ENCODE measurements around the gene ZFP91.

Gene ZFP91

DNA sequence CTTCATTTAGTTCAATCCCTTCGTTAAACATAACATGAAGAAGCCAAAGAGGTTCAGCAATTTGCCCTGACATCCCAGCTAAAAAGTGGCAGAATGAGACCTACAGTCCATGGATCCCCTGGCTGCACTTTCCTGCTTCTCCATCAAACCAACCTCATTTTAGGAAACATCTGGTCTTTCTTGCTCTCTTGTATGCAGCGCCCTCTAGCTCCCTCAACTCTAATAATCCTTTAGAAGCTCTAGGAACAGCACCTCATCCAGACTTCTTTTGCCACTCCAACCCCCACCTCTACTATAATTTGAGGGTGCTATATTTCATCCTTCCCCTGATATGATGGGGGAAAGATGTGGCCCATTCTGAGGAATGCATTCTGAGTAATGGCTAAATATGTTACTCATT lies 51.0 kb downstream of the ZFP91 start:
- no peak for DNase-seq (ENCODE audit: low read depth)

DNA sequence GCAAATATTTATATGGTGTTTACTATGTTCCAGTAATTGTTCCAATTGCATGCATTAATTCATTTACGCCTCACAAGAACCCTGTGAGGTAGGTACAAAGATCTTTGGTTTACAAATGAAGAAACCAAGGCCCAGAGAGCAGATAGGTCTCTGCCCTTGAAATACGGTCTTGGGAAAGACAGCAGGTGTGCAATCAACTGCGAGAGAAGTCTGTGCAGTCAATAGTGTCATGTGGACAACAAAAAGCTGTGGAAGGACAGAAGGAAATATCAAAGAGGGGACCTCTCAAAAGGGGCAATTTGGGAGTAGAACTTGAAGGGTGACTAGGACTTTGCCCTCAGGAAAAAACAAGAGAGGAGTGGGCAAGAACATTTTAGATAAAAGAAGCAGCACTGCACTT lies 52.5 kb downstream of the ZFP91 start:
- DNase-seq (ENCODE audit: low read depth), result no peak

DNA sequence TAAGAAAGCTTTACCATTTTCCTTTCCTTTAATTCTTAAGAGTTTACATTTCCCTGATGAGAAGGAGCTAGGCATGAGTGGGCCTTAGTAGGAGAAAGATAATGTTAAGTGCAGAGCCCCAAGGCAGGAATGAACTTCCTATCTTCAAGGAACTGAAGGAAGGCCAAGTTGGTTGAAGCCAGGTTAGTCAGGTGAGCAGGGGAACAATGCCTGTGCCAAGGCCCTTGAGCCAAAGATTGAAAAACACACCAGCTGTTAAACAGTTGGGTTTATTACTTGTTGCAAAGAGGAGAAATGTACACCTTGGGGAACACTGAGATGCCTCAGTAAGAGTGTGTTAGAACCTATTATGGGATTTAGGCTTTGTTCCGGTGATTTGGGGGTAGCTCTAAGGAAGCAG lies 53.6 kb downstream of the ZFP91 start:
- DNase-seq (ENCODE audit: low read depth), result no peak

DNA sequence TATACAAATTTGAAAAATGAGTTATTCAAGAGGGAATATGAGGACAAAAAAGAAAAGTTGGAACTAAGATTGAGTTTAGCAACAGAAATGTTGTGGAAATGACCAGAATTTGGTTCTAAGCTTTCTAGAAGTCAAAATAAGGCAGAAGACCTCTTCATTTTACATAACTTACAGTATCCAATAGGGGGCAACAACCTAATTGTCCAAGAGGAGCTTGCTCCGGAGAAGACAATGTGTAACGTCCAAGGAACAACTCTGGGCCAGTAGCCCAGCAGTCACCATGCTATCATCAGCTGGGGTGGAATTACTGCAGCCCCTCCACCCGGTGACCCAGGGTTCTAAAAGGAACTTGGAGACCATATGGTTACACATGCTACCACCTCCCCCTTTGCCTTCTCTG lies 57.7 kb downstream of the ZFP91 start:
- no peak for DNase-seq (ENCODE audit: low read depth)

DNA sequence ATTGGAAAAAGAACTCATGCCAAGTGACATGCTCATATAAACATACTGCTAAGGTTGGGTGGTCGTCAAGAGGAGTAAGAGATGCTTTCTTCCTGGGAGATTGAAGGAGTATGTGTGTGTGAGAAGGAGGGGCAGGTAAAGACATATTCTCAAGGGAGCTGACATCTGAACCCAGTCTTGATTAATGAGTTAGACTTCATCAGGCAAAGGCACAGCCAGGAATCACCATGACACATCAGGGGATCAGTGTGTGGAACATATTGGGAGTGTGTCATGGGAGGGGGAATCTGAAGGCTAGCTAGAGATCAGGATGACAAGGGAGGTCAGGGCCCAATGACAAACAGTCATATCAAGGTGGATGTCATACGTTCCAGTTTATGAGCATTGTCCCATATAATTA lies 58.5 kb downstream of the ZFP91 start:
- DNase-seq (ENCODE audit: low read depth), result no peak

DNA sequence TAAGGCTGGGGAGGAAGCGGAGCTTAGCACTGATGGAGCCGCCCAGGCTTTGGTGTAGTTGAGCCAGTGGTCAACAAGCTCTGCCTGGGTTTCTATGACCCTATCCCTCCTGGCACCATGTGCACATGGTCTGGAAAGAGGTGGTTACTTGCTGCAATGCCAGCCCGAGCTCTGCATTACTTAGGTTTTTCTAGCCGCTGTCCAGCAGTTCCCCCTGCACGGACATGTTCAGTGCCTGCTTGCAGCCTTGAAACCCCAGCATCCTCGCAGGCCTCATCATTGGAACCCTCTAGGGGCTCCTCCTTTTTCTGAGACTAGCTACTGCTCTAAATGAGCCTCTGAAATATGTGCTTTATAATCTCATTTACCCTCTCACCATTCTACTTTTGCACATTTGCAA lies 60.2 kb downstream of the ZFP91 start:
- no peak for DNase-seq (ENCODE audit: low read depth)

DNA sequence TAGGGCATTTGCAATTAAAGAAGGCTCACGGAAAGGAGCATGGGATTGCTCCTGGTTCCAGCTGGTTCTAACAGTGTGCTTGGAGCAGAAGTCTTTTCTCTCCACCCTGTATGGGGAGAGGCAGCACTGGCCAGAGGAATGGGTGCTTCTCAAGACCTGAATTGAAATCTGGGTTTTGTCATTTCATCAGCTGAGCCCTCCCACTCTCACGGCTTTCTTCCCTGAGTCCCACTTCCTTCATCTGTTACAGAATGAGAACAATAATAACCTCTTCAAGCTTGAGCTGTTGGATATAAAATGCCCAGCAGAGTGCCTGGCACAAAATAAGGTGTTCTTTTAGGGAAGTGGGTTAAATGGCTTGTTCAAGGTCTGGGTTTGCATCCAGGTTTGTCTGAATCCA lies 60.8 kb downstream of the ZFP91 start:
- DNase-seq (ENCODE audit: low read depth), result no peak

DNA sequence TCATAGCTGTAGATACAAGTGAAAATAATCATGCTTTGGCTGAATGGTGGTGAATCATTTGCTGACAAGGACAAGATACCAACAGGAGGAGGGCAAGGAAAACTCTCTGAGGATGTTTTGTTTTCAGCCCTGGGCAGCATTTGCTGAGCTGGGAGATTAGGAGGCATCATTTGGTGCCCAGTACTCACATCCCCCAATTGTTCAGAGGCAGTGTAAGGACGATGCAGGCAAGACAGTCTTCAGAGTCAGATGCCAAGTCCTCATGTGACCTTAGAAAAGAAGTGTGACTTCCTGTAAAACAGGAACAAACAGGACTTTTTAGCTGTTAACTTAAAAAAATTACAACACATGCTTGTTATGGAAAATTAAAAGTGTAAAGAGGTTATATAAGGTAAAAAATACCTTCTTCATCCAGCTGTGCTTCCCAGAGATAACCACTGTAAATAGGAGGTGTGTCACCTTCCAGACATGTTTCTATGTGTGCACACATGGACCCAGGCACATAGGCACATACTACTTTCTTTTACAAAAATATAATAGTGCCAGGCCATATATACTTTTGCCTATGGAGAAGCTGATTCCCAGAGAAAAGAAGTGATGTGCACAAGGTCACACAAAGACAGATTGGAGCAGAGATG lies 61.6 kb downstream of the ZFP91 start:
- DNase-seq (ENCODE audit: low read depth), result no peak

DNA sequence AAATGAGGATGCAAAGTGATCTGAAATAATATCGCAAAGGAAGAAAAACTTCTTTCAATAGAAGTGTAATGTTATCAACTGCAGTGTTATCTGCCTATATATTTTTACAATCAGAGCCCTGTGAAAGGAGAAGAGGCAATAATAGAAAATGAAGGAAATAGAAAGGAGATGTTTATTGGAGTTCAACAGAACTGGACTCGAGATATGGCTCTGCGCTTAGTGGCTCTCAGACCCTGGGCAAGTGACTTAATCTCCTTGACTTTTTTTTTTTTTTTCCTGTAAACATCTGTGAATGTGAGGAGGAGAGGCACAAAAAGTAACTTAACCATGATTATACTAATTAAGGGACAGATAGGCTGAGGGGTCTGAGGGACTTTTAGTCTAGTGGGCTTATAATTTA lies 62.5 kb downstream of the ZFP91 start:
- no peak for DNase-seq (ENCODE audit: low read depth)

DNA sequence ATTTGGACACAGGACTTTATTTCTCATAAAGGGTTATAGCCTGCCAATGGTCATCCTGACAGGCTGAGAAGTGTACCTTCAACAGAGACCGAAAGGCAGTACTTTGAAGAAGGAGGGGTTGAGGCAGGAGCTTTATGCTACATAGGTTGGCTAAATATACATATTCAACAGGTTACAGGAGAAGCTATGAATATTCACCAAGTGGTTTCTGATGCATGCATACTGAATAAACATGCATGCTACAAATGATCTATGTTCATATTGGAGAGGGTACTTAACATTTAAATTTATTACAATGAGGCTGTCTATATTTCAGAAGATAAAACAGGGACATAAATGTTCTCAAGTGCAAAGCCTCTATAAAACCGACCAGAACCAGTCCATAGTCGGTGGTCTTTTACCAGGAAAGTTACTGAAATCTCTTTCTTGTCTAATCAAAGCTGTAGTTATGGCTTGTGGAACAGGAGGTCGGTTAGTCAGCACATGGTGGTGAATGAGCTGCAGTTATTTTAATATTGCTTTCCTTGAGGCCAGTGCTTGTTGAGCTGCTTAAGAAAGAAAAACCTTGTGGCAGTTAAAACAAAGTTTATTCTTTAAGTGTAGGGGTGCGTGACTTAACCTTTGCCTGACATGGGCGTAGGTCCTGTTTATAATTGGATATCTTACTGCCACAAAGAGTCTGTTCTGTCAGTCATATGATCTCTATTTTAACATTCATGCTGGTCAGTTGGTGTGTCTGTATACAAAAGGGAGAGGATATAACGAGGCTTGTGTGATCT lies 63.1 kb downstream of the ZFP91 start:
- no peak for DNase-seq (ENCODE audit: low read depth)

DNA sequence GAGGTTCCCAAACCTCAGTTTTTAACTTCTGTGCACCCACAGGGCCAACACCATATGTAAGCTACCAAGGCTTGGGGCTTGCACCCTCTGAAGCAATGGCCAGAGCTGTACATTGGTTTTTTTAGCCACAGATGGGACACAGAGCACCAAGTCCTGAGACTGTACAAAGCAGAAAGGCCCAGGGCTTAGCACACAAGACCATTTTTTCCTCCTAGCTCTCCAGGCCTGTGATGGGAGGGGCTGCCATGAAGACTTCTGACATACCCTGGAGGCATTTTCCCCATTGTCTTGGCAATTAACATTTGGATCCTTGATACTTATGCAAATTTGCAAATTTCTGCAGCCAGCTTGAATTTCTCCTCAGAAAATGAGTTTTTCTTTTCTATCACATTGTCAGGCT lies 67.0 kb downstream of the ZFP91 start:
- no peak for DNase-seq (ENCODE audit: low read depth)

DNA sequence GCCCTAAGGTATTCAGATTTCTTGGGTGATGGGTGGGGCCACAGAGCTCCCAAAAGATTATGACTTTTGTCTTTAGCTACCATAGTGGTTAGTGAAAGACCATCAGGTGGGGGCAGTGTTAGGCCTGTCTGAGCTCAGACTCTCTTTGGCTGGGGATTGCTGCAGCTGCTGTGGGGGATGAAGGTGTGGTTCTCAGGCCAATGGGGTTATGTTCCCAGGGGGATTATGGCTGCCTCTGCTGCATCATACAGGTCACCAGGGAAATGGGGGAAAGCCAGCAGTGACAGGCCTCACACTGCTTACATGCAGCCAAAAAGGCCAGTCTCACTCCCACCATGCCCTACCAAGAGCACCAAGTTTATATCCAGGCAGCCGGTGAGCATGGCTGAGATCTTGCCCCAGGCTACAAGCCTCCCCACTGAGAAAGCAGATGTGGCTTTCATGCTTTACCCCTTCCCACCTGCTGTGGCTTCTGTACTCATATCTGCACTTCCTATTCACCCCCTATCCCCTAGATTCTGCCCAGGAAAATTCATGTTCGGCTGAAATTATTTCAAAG lies 68.4 kb downstream of the ZFP91 start:
- no peak for DNase-seq (ENCODE audit: low read depth)

DNA sequence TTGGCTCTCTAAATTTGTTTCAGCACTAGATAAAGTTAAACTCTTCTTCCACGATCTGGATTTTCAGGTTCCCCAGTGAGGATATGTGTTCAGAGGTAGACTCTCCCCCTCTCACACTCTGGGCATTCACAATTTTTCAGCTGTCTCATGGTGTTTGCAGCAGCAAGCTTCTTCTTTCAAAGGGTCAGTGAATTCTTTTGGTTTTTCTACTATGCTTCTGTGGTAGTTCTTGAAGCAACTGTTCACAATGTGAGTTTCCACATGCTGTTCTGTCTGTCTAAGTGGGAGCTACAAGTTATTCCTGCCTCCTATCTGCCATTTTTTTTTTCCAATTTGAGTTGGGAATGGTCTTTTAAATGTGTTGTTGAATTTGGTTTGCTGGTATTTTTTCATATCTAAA lies 69.0 kb downstream of the ZFP91 start:
- no peak for DNase-seq (ENCODE audit: low read depth)

DNA sequence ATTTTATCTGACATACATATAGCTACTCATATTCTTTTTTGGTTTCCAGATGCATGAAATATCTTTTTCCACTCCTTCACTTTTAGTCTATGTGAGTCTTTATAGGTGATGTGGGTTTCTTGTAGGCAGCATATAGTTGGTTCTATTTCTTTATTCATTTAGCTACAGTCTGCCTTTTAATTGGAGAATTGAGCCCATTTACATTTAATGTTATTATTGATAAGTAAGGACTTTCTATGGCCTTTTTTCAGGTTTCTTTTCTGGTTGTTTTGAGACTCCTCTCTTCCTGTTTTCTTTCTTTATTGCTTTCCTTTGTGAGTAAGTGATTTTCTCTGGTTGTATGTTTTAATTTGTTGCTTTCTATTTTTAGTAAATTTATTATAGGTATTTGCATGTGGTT lies 70.8 kb downstream of the ZFP91 start:
- DNase-seq (ENCODE audit: low read depth), result no peak

DNA sequence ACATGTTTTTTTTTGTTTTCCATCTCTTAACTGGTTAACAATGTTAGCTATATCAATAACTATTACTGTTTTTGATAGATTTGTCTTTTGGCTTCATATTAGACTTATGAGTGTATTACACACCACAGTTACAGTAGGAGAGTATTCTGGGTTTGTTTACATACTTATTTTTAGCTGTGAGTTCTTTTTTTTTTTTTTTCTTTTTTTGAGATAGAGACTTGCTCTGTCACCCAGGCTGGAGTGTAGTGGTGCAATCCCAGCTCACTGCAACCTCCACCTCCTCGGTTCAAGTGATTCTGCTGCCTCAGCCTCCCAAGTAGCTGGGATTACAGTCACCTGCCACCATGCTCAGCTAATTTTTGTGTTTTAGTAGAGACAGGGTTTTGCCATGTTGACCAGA lies 71.6 kb downstream of the ZFP91 start:
- DNase-seq (ENCODE audit: low read depth), result no peak

DNA sequence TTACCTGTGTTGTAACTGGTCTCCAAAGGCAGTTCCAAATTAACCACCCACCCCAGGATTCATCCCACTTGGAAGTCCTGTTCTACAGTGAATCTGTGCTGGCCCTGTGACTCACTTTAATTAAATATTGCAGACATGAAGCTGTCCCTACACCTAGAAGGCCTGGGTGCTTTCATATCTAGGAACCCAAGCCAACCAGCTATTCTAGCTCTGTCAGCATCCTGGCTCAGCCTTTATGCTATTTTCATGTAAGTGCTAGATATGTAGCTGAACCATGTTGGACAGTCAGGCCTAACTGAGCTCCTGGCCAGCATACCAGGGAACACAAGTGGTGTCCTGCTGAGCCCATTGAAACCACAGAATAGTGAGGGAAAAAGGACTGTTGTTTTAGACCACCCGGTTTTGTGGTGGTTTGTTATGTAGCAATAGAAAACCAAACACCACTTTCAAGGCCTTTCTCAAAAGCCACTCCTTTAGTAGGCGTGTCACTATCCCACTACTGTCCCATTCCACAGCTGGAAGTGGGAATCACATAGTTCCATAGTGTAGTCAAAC lies 73.9 kb downstream of the ZFP91 start:
- DNase-seq (ENCODE audit: low read depth), result no peak

DNA sequence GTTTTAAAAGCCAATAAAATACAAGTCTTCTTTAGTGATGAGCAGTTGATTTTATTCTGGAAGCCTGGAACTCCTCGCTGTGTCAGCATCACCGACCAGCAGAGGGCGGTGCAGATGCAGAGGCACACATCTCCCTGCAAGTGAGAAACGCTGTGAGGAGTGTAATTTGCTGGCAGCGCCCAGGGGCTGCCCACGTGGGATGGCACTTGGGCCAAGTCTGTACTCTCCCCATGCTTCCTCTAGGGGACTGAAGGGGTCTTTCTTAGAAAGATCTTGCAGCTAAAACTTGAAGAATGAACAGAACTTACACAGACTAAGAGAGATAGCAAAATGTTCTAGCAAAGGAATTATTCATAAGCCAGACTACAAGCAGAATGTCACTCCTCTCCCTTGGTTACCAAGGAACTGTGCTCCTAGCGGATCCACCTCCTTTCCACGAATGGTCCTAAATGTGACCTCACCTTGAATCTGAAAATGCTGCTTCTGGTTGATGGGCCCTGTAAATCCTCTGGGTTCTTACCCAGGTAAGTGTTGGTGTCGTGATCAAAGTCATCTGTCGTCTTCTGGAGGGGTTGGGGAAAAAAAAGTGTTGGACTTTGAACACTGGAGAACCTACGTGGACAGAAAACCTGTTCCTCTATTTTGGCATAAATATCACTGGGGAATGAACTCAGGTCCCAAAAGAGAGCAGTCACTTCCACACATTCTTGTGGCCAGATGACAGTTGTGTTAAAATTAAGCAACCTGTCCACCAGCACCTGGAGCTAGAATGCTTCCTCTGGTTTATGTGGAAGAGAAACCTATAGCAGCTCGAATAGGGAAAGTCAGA lies 75.4 kb downstream of the ZFP91 start:
- DNase-seq (ENCODE audit: low read depth), result peak; percentile 64

DNA sequence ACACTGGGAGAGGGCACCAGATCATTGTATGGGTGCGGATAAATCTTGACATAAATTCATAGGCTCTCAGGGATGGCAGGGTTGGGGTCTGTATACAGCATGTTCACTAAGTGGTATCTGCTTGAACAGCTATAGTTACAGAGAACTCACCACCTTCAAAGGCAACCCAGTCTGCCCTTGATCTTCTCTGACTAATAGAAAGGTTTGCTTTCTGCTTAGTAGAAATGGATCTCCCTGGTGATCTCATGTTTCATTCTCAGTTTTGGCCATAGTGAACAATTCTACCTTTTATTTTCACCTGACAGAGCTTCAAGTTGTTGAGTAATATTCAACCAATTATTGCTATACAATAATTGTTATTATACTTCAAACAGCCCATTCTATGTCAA lies 76.0 kb downstream of the ZFP91 start:
- no peak for DNase-seq (ENCODE audit: low read depth)

DNA sequence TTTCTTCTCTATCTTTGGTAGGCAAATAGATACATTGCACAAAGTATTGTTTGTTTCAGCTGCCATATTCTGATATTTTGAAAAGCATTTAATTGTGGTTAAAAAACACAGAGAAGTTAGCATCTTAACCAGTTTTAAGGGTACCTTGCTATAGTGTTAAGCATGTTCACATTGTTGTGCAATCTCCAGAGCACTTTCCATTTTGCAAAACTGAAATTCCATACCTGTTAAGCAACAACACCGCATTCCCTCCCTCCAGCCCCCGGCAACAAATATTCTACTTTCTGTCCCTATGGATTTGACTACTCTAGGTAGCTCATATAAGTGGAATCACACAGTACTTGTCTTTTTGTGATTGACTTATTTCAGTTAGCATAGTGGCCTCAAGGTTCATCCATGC lies 77.5 kb downstream of the ZFP91 start:
- DNase-seq (ENCODE audit: low read depth), result no peak

DNA sequence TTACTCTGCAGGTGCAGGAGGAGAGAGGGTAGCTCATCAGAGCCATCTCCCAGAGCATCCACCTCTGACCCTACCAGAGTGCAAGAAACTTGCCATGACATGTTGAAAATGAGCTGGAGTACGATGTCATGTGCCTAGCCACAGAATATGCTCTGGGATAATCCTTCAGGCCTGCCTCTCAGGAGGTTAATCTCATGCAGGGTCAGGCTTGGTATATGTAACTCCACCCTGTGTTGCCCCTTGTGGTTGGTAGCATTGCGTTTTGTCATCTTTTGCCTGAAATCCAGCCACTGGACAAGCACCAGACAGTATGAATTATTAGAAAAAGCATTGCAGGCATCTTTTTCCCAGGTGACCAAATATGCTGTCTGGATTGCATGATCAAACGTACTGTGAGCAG lies 79.8 kb downstream of the ZFP91 start:
- DNase-seq (ENCODE audit: low read depth), result no peak

DNA sequence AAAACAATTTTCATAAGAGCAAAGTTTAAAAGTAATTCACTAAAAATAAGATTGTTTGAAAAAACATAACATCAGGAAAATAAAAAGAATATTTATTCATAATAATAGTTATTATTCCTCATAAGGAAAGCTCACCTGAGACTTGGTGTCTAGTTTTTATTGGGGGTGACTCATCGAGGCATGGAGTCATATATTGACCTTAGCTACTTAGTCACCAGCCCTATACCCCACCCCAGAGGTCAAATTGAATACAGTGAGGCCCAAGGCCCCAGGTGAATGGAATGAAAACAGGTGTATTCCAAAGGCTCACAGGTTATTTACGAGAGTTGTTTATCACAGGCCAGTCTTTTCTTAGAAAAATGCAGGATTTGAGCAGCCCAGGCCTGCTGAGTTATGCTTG lies 80.5 kb downstream of the ZFP91 start:
- no peak for DNase-seq (ENCODE audit: low read depth)

DNA sequence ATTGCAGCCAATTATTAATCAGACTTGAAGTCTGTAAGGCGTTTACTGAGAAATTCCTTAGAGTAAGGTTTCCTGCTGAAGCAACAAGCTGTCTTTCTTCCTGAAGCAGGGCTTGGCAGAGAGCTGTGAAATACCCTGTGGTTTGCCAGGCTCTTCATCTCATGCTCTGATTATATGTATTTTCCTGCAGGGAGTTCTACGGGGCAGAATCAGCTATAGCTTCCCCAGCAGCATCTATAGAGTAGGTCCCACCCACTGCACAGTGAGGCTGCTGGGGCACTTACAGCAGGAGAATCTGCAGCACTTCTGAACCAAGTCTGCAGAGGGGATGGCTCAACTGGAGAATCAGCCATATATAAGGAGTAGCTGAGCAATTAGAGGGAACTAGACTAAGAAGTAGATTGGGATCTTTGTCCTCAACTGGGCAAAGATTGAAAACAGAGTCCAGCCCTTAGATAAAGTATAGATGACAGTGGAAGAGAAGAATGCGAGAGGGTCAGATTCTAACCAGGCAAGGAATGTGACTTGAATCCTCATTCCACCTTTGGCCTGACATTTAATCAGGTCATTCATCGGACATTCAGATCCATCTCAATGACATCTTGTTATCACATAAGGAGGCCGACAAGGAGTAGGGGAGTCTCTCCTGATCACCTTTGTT lies 81.2 kb downstream of the ZFP91 start:
- DNase-seq (ENCODE audit: low read depth), result no peak
